ENCODE results near the gene CGB7.
A peak's percentile ranks its signal among the peaks of the same experiment; 100 is the strongest.
"Not testable (repeated sequence)": the region's sequence is repeated elsewhere in the genome, so short reads cannot be mapped to it uniquely, and the experiment has no call there.

The CGB7 gene

GRCh38 chr19:49074869-49075268 lies 17.3 kb upstream of the CGB7 start:
- H3K4me3 ChIP-seq (ENCODE audit: low read depth, low read length); H3K36me3 ChIP-seq (ENCODE audit: control insufficient read depth in 2 of 2, insufficient read depth in 1 of 2, low read length in 2 of 2); H3K4me1 ChIP-seq (ENCODE audit: control insufficient read depth, insufficient read depth, low read length); H3K9me3 ChIP-seq (ENCODE audit: control insufficient read depth, insufficient read depth, low read depth, low read length); POLR2A ChIA-PET; H3K27ac ChIP-seq (ENCODE audit: extremely low read depth, low read depth, low read length): not testable (repeated sequence)
- CTCF ChIA-PET = interaction anchor here (0.7 to 3.7 kb wide), 27 partner anchors 8 to 341 kb away, joined by 3 to 88 read pairs (median 8); partner anchors contain the start of genes CGB7, GYS1, LIN7B and RUVBL2
- TF ChIP-seq KLF8 (tag by site-specific recombination; IDR thresholded peaks at IDR 0.05) (0 out of 2 replicates have a peak, but pooled peaks have one; percentile 31), ZNF654 (tag by site-specific recombination; IDR thresholded peaks at IDR 0.05; ENCODE audit: low read depth) (peak; percentile 47), CTCF (tag by site-specific recombination; IDR thresholded peaks at IDR 0.05) (peak; percentile 48; the same call in 1 of the 2 replicates), ZNF660 (tag by site-specific recombination; IDR thresholded peaks at IDR 0.05) (0 out of 2 replicates have a peak, but pooled peaks have one; percentile 47)

GRCh38 chr19:49073514-49074378 lies 16.2 kb upstream of the CGB7 start:
- ChIA-PET CTCF (interaction anchor here (0.5 to 3.7 kb wide), 43 partner anchors 8 to 389 kb away, joined by 3 to 88 read pairs (median 6); partner anchors contain the start of genes CGB7, GYS1, LIN7B and RUVBL2), POLR2A (interaction anchor here (0.6 to 1.4 kb wide), 7 partner anchors 16 to 603 kb away, joined by 3 to 7 read pairs (median 4); partner anchors contain the start of genes ALDH16A1, CGB7, GYS1 and RUVBL2)
- no peaks in the 10 kb centered on the region for H3K36me3 ChIP-seq (ENCODE audit: control insufficient read depth in 2 of 2, insufficient read depth in 1 of 2, low read length in 2 of 2)
- H3K9me3 ChIP-seq (ENCODE audit: control insufficient read depth, insufficient read depth, low read depth, low read length) = no peaks in the 10 kb centered on the region
- no peak overlapping the region for H3K27ac ChIP-seq (ENCODE audit: extremely low read depth, low read depth, low read length)
- no peak overlapping the region for H3K4me3 ChIP-seq (ENCODE audit: low read depth, low read length)
- H3K4me1 ChIP-seq (ENCODE audit: control insufficient read depth, insufficient read depth, low read length) = no peaks in the 10 kb centered on the region
- no peak for TF ChIP-seq ZNF114 (tag by site-specific recombination; IDR thresholded peaks at IDR 0.05)
- no peak for TF ChIP-seq ZNF214 (tag by site-specific recombination; IDR thresholded peaks at IDR 0.05; ENCODE audit: borderline replicate concordance)
- no peak for TF ChIP-seq ZNF701 (tag by site-specific recombination; IDR thresholded peaks at IDR 0.05)
- TF ChIP-seq ZNF785 (tag by site-specific recombination; IDR thresholded peaks at IDR 0.05) = 0 out of 2 replicates have a peak, but pooled peaks have one; percentile 18
- TF ChIP-seq GLIS1 (tag by site-specific recombination; IDR thresholded peaks at IDR 0.05) = peak; percentile 6; the same call in 1 of the 2 replicates
- no peak for TF ChIP-seq KLF8 (tag by site-specific recombination; IDR thresholded peaks at IDR 0.05)
- TF ChIP-seq CTCF (tag by site-specific recombination; IDR thresholded peaks at IDR 0.05) = peak; percentile 66
- TF ChIP-seq PRDM1 (tag by site-specific recombination; IDR thresholded peaks at IDR 0.05) = 0 out of 2 replicates have a peak, but pooled peaks have one; percentile 11
- TF ChIP-seq ZNF366 (tag by site-specific recombination; conservative IDR thresholded peaks at IDR 0.05) = peak; percentile 78
- TF ChIP-seq, protein P1, sequence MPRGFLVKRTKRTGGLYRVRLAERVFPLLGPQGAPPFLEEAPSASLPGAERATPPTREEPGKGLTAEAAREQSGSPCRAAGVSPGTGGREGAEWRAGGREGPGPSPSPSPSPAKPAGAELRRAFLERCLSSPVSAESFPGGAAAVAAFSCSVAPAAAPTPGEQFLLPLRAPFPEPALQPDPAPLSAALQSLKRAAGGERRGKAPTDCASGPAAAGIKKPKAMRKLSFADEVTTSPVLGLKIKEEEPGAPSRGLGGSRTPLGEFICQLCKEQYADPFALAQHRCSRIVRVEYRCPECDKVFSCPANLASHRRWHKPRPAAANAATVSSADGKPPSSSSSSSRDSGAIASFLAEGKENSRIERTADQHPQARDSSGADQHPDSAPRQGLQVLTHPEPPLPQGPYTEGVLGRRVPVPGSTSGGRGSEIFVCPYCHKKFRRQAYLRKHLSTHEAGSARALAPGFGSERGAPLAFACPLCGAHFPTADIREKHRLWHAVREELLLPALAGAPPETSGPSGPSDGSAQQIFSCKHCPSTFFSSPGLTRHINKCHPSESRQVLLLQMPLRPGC (tag by site-specific recombination; IDR thresholded peaks at IDR 0.05) = no peak
- TF ChIP-seq ZNF654 (tag by site-specific recombination; IDR thresholded peaks at IDR 0.05; ENCODE audit: low read depth) = peak; percentile 53
- no peak for TF ChIP-seq TCF7L2 (IDR thresholded peaks at IDR 0.05; ENCODE audit: borderline replicate concordance, low read depth, low read length)
- no peak for TF ChIP-seq GLI2 (tag by site-specific recombination; IDR thresholded peaks at IDR 0.05; ENCODE audit: borderline replicate concordance, low read depth)
- TF ChIP-seq BCL6B (tag by site-specific recombination; IDR thresholded peaks at IDR 0.05) = no peak
- TF ChIP-seq KLF1 (tag by site-specific recombination; IDR thresholded peaks at IDR 0.05) = no peak; the same call in 1 of the 2 replicates
- TF ChIP-seq ZBTB17 (tag by site-specific recombination; IDR thresholded peaks at IDR 0.05) = peak; percentile 33; the same call in 1 of the 2 replicates
- TF ChIP-seq ZNF211 (tag by site-specific recombination; IDR thresholded peaks at IDR 0.05; ENCODE audit: low read depth) = no peak

Measured in HEK293 (cell line).